CD14-positive monocyte (primary cell): ENCODE measurements around the gene FGFR2. TPM values are rescaled to one million over a fixed set of nuclear protein-coding genes. Genes with fewer than 3 reads are reported as not detected.

Experiments used
- DNase-seq, 3 donors: peaks; one replicate each; pipeline ENCODE4 v3.0.0-alpha.2; 2011 to 2022
- H2AFZ ChIP-seq: 2 replicates; pipeline ENCODE4 v1.6.0; 2012; ENCODE audit warnings: mild to moderate bottlenecking, low read depth, low read length, inconsistent platforms; ENCODE audit not compliant: insufficient read depth, poor library complexity, severe bottlenecking
- H3K27ac ChIP-seq, 2 donors: 1 replicate in 1 of 2; 2 replicates in 1 of 2; pipeline ENCODE4 v1.5.1; 2012 to 2013; ENCODE audit warnings: low read length in 2 of 2, control low read depth in 1 of 2, inconsistent platforms in 1 of 2, low read depth in 1 of 2, mild to moderate bottlenecking in 1 of 2
- H3K27me3 ChIP-seq, 2 donors: one replicate each; pipeline versions ENCODE4 v1.6.0 to v1.6.1; 2011 to 2013; ENCODE audit warnings: low read length in 2 of 2; ENCODE audit not compliant: control insufficient read depth in 2 of 2, insufficient read depth in 2 of 2
- H3K36me3 ChIP-seq, 2 donors: replicated peaks in 1 of 2; 1 replicate in 1 of 2; 2 replicates in 1 of 2; pipeline versions ENCODE4 v1.5.1 to v1.6.1; 2012 to 2013; ENCODE audit warnings: low read length in 2 of 2, control low read depth in 1 of 2, inconsistent platforms in 1 of 2, mild to moderate bottlenecking in 1 of 2; ENCODE audit not compliant: insufficient read depth in 2 of 2, control insufficient read depth in 1 of 2
- H3K4me1 ChIP-seq, 2 donors: 1 replicate in 1 of 2; 2 replicates in 1 of 2; pipeline versions ENCODE4 v1.5.1 to v1.6.1; 2012 to 2013; ENCODE audit warnings: low read length in 2 of 2, control low read depth in 1 of 2, inconsistent platforms in 1 of 2, mild to moderate bottlenecking in 1 of 2, moderate library complexity in 1 of 2; ENCODE audit not compliant: insufficient read depth in 2 of 2, control insufficient read depth in 1 of 2
- H3K4me2 ChIP-seq: replicated peaks from 2 replicates; pipeline ENCODE3; 2012; ENCODE audit warnings: low read length, moderate library complexity, mild to moderate bottlenecking; ENCODE audit not compliant: poor library complexity, severe bottlenecking; ENCODE audit errors: extremely low read depth
- H3K4me3 ChIP-seq, 3 experiments: fragments of 200-600 bp in 1 of 3; sonication (generic) in 1 of 3; replicated peaks in 1 of 3; 1 replicate in 2 of 3; 2 replicates in 1 of 3; pipeline ENCODE4 v1.5.1; 2011 to 2013; ENCODE audit warnings: low read length in 3 of 3, mild to moderate bottlenecking in 3 of 3, control low read depth in 2 of 3, low read depth in 2 of 3, inconsistent platforms in 1 of 3, moderate library complexity in 1 of 3
- H3K79me2 ChIP-seq: 2 replicates; pipeline ENCODE4 v1.6.0; 2012; ENCODE audit warnings: mild to moderate bottlenecking, control low read depth, inconsistent platforms, low read length, moderate library complexity; ENCODE audit not compliant: insufficient read depth
- H3K9ac ChIP-seq: 2 replicates; pipeline ENCODE4 v1.6.0; 2017; ENCODE audit warnings: low read length, mild to moderate bottlenecking; ENCODE audit not compliant: insufficient read depth, poor library complexity, severe bottlenecking
- H3K9me3 ChIP-seq, 2 donors: replicated peaks in 1 of 2; 1 replicate in 1 of 2; 2 replicates in 1 of 2; pipeline versions ENCODE4 v1.5.1 to v1.6.1; 2012 to 2013; ENCODE audit warnings: low read length in 2 of 2, control low read depth in 1 of 2; ENCODE audit not compliant: control insufficient read depth in 1 of 2, insufficient read depth in 1 of 2
- H4K20me1 ChIP-seq: 2 replicates; pipeline ENCODE4 v1.6.0; 2012; ENCODE audit warnings: mild to moderate bottlenecking, low read length, control low read depth, moderate library complexity; ENCODE audit not compliant: insufficient read depth
- H3K27ac Mint-ChIP-seq, 7 donors: one replicate each; pipeline ENCODE4 v1.8.0; 2020; ENCODE audit warnings: mild to moderate bottlenecking in 7 of 7, mixed read lengths in 7 of 7, moderate library complexity in 6 of 7, inconsistent platforms in 2 of 7
- H3K27me3 Mint-ChIP-seq, 3 donors: one replicate each; pipeline ENCODE4 v1.8.0; 2021 to 2022; ENCODE audit warnings: low read depth in 3 of 3, mild to moderate bottlenecking in 3 of 3, mixed read lengths in 3 of 3, moderate library complexity in 3 of 3, inconsistent platforms in 1 of 3
- H3K36me3 Mint-ChIP-seq, 2 donors: one replicate each; pipeline ENCODE4 v1.8.0; 2020; ENCODE audit warnings: mixed read lengths in 2 of 2, inconsistent platforms in 1 of 2, mild to moderate bottlenecking in 1 of 2
- H3K4me1 Mint-ChIP-seq: one replicate; pipeline ENCODE4 v1.8.0; 2020; ENCODE audit warnings: mild to moderate bottlenecking, mixed read lengths
- H3K4me3 Mint-ChIP-seq, 2 donors: one replicate each; pipeline ENCODE4 v1.8.0; 2020; ENCODE audit warnings: mild to moderate bottlenecking in 2 of 2, mixed read lengths in 2 of 2, moderate library complexity in 1 of 2
- H3K9me3 Mint-ChIP-seq, 7 donors: one replicate each; pipeline ENCODE4 v1.8.0; 2020 to 2022; ENCODE audit warnings: mixed read lengths in 7 of 7, mild to moderate bottlenecking in 6 of 7, moderate library complexity in 6 of 7, inconsistent platforms in 2 of 7
- WGBS: methylation state at CpG from one replicate; pipeline ENCODE4 v1.1.5; 2013; ENCODE audit warnings: missing lambda C conversion rate; ENCODE audit not compliant: insufficient coverage; 5-methylcytosine and 5-hydroxymethylcytosine counted together
- intact Hi-C, 2 donors: fragments of 100-400 bp; cut with micrococcal nuclease; formaldehyde crosslinking; loops; one replicate each; pipeline versions ENCODE4 v1.15.0 to v1.15.1; 2023
- polyA plus RNA-seq, 3 donors: library from polyadenylated mRNA; depleted of rRNA in 1 of 3; unstranded in 2 of 3; stranded (reverse) in 1 of 3; fragments of 300-500 nt in 2 of 3; fragments of >200 nt in 1 of 3; fragmentation: Illumina TruSeq in 2 of 3; gene quantifications; 1 replicate in 2 of 3; 2 replicates in 1 of 3; pipeline ENCODE4 v1.2.3, GENCODE V29; 2012 to 2021
- TF ChIP-seq, protein P1 (sequence below): fragments of 200-600 bp; IDR thresholded peaks from one replicate; pipeline ENCODE4 v1.8.0; 2022; ENCODE audit warnings: antibody characterized with exemption, mild to moderate bottlenecking

FGFR2 gene
- polyA plus RNA-seq, 3 donors = not detected

DNA sequence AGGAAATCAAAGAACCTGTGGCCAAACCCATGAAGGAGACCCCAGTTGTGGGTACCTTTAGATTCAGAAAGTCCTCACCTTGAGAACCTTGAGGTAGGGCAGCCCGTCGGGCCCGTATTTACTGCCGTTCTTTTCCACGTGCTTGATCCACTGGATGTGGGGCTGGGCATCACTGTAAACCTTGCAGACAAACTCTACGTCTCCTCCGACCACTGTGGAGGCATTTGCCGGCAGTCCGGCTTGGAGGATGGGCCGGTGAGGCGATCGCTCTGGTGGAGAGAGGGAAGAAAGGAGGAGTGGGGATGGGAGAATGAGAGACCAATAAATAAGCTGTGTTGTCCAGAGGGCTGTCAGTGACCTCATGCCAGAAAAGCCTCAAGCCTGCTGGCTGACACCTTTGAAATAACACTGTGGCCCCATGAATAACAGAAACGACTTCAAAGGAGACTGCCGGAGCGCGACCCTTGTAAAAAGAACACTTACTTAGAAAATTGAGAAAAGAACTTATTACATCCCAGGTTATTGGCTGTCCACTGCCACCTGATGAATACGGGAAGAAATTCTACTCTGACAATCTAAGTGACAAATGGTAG is 78.2 kb downstream of the FGFR2 start:
- peaks cover 1 to 4% (median 3%) of the 10 kb centered on the region in 3 donors for H3K27me3 Mint-ChIP-seq
- no peaks in the 10 kb centered on the region for H4K20me1 ChIP-seq
- intact Hi-C loops = no loop called here
- H3K4me1 ChIP-seq = no peaks in the 10 kb centered on the region
- no peaks in the 10 kb centered on the region for H3K9me3 ChIP-seq
- no peaks in the 10 kb centered on the region for H3K36me3 Mint-ChIP-seq
- peak overlapping the region in 1 of 7 donors; percentile 66 for H3K27ac Mint-ChIP-seq
- no peak overlapping the region for H3K4me3 ChIP-seq
- H3K9me3 Mint-ChIP-seq = peaks cover 0 to 4% (median 0%) of the 10 kb centered on the region in 7 donors
- no peaks in the 10 kb centered on the region for H3K79me2 ChIP-seq
- DNase-seq = no peak
- no peak overlapping the region for H3K27ac ChIP-seq
- no peaks in the 10 kb centered on the region for H3K36me3 ChIP-seq
- H3K4me1 Mint-ChIP-seq = no peaks in the 10 kb centered on the region
- no peaks in the 10 kb centered on the region for H3K27me3 ChIP-seq
- no peak overlapping the region for H2AFZ ChIP-seq
- TF ChIP-seq, protein P1, sequence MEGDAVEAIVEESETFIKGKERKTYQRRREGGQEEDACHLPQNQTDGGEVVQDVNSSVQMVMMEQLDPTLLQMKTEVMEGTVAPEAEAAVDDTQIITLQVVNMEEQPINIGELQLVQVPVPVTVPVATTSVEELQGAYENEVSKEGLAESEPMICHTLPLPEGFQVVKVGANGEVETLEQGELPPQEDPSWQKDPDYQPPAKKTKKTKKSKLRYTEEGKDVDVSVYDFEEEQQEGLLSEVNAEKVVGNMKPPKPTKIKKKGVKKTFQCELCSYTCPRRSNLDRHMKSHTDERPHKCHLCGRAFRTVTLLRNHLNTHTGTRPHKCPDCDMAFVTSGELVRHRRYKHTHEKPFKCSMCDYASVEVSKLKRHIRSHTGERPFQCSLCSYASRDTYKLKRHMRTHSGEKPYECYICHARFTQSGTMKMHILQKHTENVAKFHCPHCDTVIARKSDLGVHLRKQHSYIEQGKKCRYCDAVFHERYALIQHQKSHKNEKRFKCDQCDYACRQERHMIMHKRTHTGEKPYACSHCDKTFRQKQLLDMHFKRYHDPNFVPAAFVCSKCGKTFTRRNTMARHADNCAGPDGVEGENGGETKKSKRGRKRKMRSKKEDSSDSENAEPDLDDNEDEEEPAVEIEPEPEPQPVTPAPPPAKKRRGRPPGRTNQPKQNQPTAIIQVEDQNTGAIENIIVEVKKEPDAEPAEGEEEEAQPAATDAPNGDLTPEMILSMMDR = no peak
- no peak overlapping the region for H3K4me2 ChIP-seq
- H3K9ac ChIP-seq = no peak overlapping the region
- no peak overlapping the region for H3K4me3 Mint-ChIP-seq
- WGBS = 97% methylated on average over 12 of the region's 17 CpGs

DNA sequence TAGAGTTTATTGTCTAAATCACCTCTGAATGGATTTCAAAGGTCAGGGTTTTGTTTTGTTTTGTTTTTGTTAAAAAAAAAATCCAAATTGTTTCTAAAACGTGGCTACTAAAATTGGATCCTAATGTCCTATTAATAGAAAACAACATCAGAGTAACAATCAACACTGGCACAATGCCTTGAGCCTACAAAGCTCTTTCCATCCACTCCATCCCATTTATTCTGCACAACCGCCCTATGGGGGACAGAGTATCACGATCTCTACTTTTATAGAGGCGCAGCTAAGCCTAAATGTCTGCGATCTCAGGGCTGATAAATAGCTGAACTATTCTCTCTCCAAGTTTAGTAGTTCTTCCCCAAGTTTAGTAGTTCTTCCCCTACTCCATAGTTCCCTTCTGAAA is 78.8 kb downstream of the FGFR2 start:
- Histone ChIP-seq H3K9me3 (no peaks in the 10 kb centered on the region), H3K27ac (no peak overlapping the region), H3K27me3 (no peaks in the 10 kb centered on the region), H3K4me3 (no peak overlapping the region), H3K4me1 (no peaks in the 10 kb centered on the region), H3K36me3 (no peaks in the 10 kb centered on the region), H2AFZ (no peak overlapping the region), H3K9ac (no peak overlapping the region), H3K79me2 (no peaks in the 10 kb centered on the region), H4K20me1 (no peaks in the 10 kb centered on the region), H3K4me2 (no peak overlapping the region)
- no peak for DNase-seq
- WGBS = no CpG with 5 or more reads among the region's 5 CpGs
- no peaks in the 10 kb centered on the region for H3K36me3 Mint-ChIP-seq
- intact Hi-C loops = no loop called here
- H3K4me1 Mint-ChIP-seq = no peaks in the 10 kb centered on the region
- peaks cover 1 to 4% (median 3%) of the 10 kb centered on the region in 3 donors for H3K27me3 Mint-ChIP-seq
- no peak overlapping the region for H3K27ac Mint-ChIP-seq
- H3K9me3 Mint-ChIP-seq = peaks cover 0 to 4% (median 0%) of the 10 kb centered on the region in 7 donors
- no peak overlapping the region for H3K4me3 Mint-ChIP-seq
- TF ChIP-seq, protein P1 = no peak
